Hematopoietic multipotent progenitor cell treated with erythropoietin and hydrocortisone succinate and interleukin-3 and kit ligand, for 8 days (in vitro differentiated cells): ENCODE results near the gene VEGFA.

Experiments
- DNase-seq: peaks from one replicate; pipeline ENCODE4 v3.0.0-alpha.2; 2015

The VEGFA gene

DNA sequence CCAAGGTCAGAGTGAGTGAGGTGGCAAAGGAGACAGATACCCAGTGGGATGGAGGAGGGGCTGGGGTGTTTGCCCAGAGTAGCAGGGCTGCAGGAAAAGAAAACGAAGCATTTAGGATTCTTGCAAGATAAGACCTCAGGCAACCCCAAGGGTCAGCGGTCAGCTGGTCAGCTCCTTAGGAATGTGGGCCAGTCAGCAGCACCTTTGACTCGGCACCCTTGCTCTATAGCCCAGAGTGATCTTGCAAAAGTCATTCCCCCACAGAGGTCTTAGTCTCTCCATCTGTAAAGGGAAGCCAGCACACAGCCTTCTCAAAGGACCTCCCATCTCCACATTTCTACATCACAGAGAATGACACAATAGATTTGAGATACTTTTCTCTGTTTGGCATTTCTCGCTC is 56.7 kb downstream of the VEGFA start:
- no peak for DNase-seq

DNA sequence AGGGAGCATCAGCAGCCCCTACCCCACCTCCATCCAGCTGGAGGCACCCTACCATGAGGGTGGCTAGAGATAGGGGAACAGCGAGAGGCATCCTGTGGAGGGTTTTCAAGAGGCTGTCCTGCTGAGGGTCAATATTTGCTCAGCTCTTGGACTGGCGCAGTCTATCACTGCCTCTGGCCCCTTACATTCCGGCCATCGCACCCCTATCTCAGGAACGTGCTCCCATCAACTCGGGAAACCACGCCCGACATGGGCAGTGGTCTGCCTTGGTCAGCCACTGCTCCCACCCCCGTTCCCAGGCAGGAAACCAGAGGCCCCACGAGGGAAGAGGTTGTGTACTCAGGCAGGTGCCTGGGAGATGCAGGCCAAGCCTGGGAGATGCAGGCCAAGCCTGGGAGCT is 57.9 kb downstream of the VEGFA start:
- DNase-seq, result no peak

DNA sequence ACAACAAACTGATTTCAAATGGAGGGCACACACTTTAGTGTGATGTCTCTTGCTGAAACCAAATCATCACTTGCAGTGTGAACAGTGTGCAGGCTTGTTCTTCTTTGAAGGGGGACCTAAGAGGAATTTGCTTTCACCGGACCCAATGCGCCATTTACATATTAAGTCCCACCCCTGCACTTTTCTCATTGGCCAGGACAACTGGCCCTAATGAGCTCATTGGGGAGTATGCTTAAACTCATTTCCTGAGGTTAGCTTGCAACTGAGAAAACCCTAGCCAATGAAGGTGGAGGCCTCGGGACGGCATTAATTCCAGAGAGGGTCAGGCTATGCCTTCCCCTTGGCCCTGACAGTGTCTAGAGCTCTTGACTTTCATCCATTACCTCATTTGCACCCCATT is 58.7 kb downstream of the VEGFA start:
- DNase-seq, result peak; percentile 40

DNA sequence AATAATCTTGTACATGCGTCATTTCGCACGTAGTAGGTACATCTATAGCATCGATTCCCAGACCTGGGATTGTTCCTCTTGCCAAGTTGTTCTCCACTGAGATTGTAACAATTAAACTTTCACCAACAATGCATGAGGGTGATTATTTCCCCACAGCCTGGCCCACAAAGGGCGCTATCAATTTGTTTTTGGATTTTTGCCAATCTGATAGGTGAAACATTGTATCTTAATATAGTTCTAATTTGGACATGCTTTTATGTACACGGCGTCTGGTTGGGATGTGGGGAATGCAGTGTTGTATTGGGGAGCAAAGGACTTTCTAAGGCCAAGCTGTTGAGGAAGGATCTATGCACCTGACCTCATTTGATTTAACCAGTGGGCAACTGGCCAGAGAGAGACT is 59.5 kb downstream of the VEGFA start:
- DNase-seq, result peak; percentile 39

DNA sequence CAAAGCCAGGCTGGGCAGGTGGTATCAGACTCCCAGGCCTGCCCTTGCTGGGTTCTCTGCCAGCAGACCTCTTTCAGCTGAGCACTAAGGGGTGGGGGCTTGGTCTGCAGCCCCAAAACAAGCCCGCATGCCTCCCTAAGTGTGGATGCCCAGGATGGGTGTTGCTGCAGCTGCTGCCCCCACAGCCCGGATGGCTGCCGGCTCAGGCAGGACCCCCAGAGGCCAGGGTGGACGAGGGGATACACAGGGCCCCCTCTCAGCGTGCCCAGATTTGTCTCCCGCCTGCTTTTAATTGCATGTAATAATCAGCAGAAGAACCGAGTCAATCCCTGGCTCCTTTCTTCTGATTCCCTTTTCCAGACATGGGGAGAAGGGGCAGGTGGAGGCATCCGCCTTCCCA is 60.8 kb downstream of the VEGFA start:
- DNase-seq, result no peak

DNA sequence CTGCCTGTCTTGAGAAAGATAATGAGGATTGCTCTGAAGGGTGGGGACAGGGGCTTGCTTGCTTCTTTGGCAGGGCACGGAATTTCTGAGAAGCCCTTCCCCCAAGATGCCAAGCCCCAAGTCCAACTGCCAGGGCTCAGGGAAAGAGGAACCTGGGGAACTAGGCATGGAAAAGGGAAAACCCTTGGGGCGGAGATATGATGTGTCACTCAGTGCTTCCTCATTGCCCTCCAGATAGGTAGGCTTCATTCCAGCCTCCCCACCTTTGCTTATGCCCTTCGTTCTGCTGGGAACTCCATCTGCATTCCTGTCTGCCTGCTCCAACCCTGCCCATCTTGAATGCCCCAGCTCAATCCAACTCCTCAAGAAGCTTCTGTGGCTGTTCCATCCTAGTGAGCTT is 61.2 kb downstream of the VEGFA start:
- DNase-seq, result no peak

DNA sequence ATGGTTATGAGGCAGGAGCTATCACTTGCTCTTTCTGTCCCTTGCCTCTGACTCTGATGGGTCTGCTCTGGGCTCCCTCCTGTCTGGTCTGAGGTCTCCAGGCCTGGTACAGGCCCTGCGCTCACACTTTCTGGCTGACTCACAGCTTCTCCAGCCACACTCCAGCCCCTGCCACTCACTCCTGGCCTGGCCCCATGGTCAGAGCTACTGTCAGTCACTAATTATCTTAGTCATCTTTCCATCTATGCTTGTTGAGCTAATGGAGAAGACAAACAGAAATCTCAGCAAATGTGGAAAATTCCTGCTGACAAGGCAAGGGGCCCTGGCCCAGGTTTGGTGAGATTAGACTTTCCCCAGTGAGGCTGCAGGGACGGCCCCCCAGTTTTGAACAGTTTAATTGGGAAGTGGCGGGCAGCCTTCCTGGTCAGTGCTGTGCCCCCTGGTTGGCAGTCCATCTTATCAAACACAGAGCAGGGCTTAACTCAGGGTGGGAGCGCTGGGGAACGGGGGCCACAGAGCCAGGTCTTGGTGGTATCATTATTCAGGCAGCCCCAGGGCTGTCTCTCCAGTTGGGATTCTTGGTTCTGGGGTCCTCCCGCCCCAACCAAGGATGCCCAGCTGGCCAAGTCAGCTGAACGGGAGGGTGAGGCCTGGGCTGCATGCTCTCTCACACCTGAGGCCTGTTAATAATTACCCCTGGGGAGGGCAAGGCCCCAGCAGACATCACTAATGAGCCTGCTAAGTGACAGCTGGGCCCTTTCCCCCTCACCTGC is 63.4 kb downstream of the VEGFA start:
- DNase-seq, result no peak

DNA sequence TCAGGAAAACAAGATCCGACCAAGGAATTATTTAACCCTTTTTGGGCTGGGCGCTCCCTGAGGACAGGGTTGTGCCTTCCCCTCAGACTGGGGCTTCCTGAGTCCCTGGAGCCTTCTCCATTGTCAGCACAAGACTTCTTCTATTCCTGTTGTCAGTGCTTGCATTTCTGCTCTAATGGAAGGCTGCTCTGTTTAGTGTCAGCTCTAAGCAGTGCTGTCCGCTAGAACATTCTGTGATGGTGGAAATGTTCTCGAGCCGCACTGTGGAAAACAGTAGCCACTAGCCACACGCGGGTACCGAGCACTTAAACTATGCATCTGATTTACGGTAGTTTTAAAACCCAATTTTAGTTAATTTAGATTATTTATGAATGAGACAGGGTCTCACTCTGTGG is 64.0 kb downstream of the VEGFA start:
- no peak for DNase-seq

DNA sequence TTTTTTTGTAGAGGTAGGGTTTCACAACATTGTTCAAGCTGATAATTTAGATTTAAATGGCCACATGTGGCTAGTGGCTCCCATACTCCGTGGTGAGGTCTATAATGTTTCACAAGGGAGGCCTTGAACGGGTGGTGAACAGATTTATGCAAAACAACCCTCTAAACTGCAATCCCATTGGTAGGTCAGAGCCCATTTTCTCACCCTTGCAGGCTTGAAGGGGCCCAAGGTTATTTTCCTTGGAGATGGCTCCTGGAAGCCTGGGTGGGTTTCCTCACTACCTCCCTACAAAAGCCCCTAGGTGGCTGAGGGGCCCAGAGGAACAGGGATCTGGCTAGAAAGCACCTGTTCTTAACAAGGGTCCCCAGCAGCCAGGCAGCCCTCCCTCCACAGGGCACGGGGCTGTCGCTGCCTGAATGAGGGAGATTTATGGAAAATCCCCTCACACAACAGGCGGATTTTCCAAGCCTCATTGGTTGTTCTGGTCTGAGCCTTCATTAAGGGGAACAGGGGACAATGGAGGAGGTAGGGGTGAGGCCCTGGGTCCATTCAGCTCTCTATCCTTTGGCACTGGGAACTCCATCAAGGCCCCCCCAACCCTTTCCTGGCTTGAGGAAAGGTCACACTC is 64.6 kb downstream of the VEGFA start:
- DNase-seq, result no peak

DNA sequence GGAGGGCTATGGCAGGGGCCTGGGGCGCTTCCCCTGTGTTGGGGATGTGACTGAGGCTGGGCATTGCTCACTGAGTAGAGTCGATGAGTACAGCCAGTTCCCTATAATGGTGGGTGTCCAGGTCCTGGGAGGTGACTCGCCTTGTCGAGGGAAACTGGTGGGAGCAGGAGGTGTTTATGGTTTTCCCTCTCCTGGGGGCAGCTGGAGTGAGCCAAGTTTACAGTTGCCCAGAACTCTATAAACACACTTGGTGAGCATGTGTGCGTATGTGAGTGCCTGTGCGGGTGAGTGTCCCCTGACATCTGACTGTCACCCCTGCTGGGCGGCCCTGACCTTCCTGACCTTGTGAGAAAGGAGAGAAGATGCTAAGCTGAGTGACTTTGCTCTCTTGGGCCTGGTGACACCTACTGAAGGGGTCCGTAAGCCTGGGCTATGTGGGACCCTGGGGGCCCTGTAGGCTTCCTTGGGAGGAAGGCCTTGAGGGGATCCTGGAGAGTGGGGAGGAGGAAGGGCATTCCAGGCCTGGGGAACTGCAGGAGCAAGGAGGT is 65.9 kb downstream of the VEGFA start:
- no peak for DNase-seq
